ENCODE measurements around the gene BRAP.
"Not testable (repeated sequence)": the region's sequence is repeated elsewhere in the genome, so short reads cannot be mapped to it uniquely, and the experiment has no call there.

GRCh38 chr12:111600986-111601385 is 84.8 kb downstream of the BRAP start:
- TF ChIP-seq CTCF (conservative IDR thresholded peaks at IDR 0.05); ZFX (IDR thresholded peaks at IDR 0.05): not testable (repeated sequence)
